Caco-2 (cell line): ENCODE measurements around the gene TFB2M. TPM values are rescaled to one million over a fixed set of nuclear protein-coding genes. Genes with fewer than 3 reads are reported as not detected.

ENCODE experiments used
- BruUV-seq: library from RNA; stranded (reverse); fragments of 400-500 nt; replicated peaks from 2 replicates; lab custom pipeline; 2021; lab: Mats Ljungman, UMichigan
- CTCF ChIA-PET: fragments of 300-600 bp; sonication (Branson Sonifier 250); formaldehyde crosslinking; loops from one replicate; lab custom pipeline; 2022; ENCODE audit warnings: antibody characterized with exemption; lab: Charles Lee
- POLR2A ChIA-PET: fragments of 300-600 bp; sonication (Branson Sonifier 250); formaldehyde crosslinking; loops from one replicate; lab custom pipeline; 2022; ENCODE audit warnings: antibody characterized with exemption; lab: Charles Lee
- DNase-seq, 2 experiments: peaks; one replicate each; pipeline versions ENCODE4 v3.0.0 to v3.0.0-alpha.2; 2020 to 2022
- H3K27me3 ChIP-seq: replicated peaks from 2 replicates; pipeline ENCODE4 v1.6.0; 2011; ENCODE audit warnings: low read length; ENCODE audit not compliant: control insufficient read depth, insufficient read depth
- H3K36me3 ChIP-seq: 2 replicates; pipeline ENCODE4 v1.5.1; 2011; ENCODE audit warnings: low read length; ENCODE audit not compliant: control insufficient read depth, insufficient read depth
- H3K4me1 ChIP-seq: fragments of 250-450 bp; sonication (Bioruptor Pico); 2 replicates; pipeline ENCODE4 v1.5.1; 2020; ENCODE audit warnings: mild to moderate bottlenecking
- H3K4me3 ChIP-seq: 2 replicates; pipeline ENCODE4 v1.5.1; 2011; ENCODE audit warnings: low read depth, mild to moderate bottlenecking, control low read depth, low read length
- H3K9me3 ChIP-seq: fragments of 250-450 bp; sonication (Bioruptor Pico); 2 replicates; pipeline ENCODE4 v1.5.1; 2020; ENCODE audit warnings: mild to moderate bottlenecking, moderate library complexity
- H3K27ac Mint-ChIP-seq: one replicate; pipeline ENCODE4 v1.8.0; 2022; ENCODE audit warnings: mixed read lengths; ENCODE audit not compliant: unreplicated experiment
- H3K27me3 Mint-ChIP-seq: one replicate; pipeline ENCODE4 v1.8.0; 2022; ENCODE audit warnings: mixed read lengths; ENCODE audit not compliant: insufficient read depth, unreplicated experiment
- H3K36me3 Mint-ChIP-seq: one replicate; pipeline ENCODE4 v1.8.0; 2022; ENCODE audit warnings: mild to moderate bottlenecking, mixed read lengths; ENCODE audit not compliant: insufficient read depth, unreplicated experiment
- H3K4me1 Mint-ChIP-seq: one replicate; pipeline ENCODE4 v1.8.0; 2022; ENCODE audit warnings: low read depth, mixed read lengths; ENCODE audit not compliant: unreplicated experiment
- H3K4me3 Mint-ChIP-seq: one replicate; pipeline ENCODE4 v1.8.0; 2022; ENCODE audit warnings: mild to moderate bottlenecking, moderate library complexity, mixed read lengths; ENCODE audit not compliant: unreplicated experiment
- H3K9me3 Mint-ChIP-seq: one replicate; pipeline ENCODE4 v1.8.0; 2022; ENCODE audit warnings: mixed read lengths; ENCODE audit not compliant: unreplicated experiment
- intact Hi-C: fragments of 100-400 bp; cut with micrococcal nuclease; formaldehyde crosslinking; loops from one replicate; pipeline ENCODE4 v1.10.0; 2022; ENCODE audit not compliant: unreplicated experiment
- total RNA-seq: library from RNA; stranded (reverse); gene quantifications from 2 replicates; pipeline ENCODE4 v1.2.3, GENCODE V29; 2022
- TF ChIP-seq, protein P1 (sequence below), 2 experiments: fragments of 200-600 bp in 1 of 2; IDR thresholded peaks; 1 replicate in 1 of 2; 2 replicates in 1 of 2; pipeline versions ENCODE4 v1.5.1 to v1.8.0; 2011 to 2022; ENCODE audit warnings: antibody characterized with exemption in 1 of 2, control low read depth in 1 of 2, inconsistent platforms in 1 of 2, low read depth in 1 of 2, low read length in 1 of 2, mild to moderate bottlenecking in 1 of 2, moderate library complexity in 1 of 2; ENCODE audit not compliant: insufficient read depth in 1 of 2, severe bottlenecking in 1 of 2, unreplicated experiment in 1 of 2

TFB2M gene
- total RNA-seq, 1 experiment from 2014 or later: 23.9 TPM

DNA sequence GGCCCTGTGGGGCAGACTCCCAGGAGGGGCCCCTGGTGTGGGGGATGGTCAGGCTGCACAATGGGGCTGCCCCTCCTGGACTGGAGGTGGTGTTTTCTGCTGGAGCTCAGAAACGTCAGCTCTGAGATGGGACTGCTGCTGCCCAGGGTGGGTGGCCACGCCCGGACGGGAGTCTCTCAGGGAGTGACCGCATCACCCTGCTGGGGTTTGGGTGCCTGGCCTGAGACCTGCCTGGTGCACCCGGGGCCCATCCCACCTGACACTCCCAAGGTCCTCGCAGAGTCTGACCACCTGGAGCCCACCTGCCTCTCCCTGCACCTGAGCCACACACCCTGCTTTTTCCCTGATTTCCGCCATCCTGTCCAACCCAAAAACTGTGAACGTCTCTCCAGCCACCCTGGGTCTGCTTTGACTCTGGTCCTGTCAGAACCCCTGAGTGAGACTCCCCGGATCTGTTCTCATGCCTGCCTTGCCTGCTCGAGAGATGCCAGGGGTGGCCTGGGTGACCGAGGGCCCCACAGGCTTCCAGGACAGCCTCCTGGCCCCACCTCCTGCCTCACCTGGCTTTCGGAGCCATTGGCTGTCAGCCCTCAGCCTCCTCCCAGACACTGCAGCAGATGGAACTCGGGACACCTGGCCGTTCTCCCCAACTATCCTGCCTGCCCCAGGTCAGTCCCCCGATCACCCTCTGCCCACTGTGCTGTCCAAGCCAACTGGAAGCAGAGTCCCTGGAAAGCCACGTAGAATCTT, 47.4 kb downstream of the TFB2M start:
- no TSS peak for BruUV-seq
- Histone ChIP-seq H3K27me3 (no peaks in the 10 kb centered on the region), H3K4me3 (no peak overlapping the region), H3K4me1 (no peaks in the 10 kb centered on the region), H3K36me3 (no peaks in the 10 kb centered on the region), H3K9me3 (peaks cover 24% of the 10 kb centered on the region)
- Mint-ChIP-seq H3K27me3 (no peaks in the 10 kb centered on the region), H3K27ac (no peak overlapping the region), H3K9me3 (no peaks in the 10 kb centered on the region), H3K4me1 (no peaks in the 10 kb centered on the region), H3K36me3 (no peaks in the 10 kb centered on the region), H3K4me3 (no peak overlapping the region)
- TF ChIP-seq, protein P1, sequence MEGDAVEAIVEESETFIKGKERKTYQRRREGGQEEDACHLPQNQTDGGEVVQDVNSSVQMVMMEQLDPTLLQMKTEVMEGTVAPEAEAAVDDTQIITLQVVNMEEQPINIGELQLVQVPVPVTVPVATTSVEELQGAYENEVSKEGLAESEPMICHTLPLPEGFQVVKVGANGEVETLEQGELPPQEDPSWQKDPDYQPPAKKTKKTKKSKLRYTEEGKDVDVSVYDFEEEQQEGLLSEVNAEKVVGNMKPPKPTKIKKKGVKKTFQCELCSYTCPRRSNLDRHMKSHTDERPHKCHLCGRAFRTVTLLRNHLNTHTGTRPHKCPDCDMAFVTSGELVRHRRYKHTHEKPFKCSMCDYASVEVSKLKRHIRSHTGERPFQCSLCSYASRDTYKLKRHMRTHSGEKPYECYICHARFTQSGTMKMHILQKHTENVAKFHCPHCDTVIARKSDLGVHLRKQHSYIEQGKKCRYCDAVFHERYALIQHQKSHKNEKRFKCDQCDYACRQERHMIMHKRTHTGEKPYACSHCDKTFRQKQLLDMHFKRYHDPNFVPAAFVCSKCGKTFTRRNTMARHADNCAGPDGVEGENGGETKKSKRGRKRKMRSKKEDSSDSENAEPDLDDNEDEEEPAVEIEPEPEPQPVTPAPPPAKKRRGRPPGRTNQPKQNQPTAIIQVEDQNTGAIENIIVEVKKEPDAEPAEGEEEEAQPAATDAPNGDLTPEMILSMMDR (IDR thresholded peaks at IDR 0.05; ENCODE audit: insufficient read depth in 1 of 2, low read depth in 1 of 2, low read length in 1 of 2, severe bottlenecking in 1 of 2, unreplicated experiment in 1 of 2): no peak
- intact Hi-C loops: no loop called here
- no peak for DNase-seq
- POLR2A ChIA-PET: no interaction called here
- CTCF ChIA-PET: no interaction called here

DNA sequence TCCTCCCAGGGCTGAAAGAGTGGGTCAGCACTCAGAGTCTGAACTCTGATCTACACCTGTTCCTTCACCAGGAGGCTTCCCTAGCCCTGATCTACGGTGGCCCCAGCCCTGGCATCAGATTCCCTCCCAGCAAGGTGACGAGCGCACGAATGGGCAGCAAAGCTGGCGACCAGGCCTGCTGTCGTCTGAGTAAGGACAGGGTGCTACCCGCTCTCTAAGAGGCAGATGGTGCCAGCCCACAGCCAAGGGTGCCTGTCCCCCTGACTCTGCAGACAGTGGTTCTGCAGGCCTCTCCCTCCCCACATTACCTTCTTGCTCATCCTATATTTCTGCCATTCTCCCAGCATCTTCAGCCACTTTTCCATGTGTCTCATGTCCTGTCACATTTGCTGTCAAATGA, 48.7 kb downstream of the TFB2M start:
- BruUV-seq: no TSS peak

DNA sequence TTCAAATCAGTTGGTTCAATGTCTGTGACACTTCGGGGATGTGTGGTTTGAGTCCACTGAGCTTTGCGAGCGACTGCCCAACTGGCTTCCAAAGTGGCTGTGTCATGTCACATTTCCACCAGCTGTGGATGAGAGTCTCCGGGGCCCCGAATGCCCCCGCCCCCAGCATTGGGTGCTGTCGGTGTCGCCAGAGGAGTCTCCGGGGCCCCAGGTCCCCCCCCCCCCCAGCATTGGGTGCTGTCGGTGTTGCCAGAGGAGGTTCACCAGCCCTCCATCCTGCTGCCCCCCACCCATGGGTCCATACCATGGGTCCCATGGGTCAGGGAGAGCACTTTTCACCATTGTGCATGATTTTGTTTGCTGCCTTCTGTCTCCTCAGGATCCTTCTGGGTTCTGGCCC, 49.9 kb downstream of the TFB2M start:
- no peak for DNase-seq
- TF ChIP-seq, protein P1 (IDR thresholded peaks at IDR 0.05; ENCODE audit: insufficient read depth in 1 of 2, low read depth in 1 of 2, low read length in 1 of 2, severe bottlenecking in 1 of 2, unreplicated experiment in 1 of 2): no peak
- Mint-ChIP-seq H3K4me1 (no peaks in the 10 kb centered on the region), H3K27ac (no peak overlapping the region), H3K4me3 (no peak overlapping the region), H3K27me3 (no peaks in the 10 kb centered on the region), H3K36me3 (no peaks in the 10 kb centered on the region), H3K9me3 (no peaks in the 10 kb centered on the region)
- ChIA-PET POLR2A (no interaction called here), CTCF (no interaction called here)
- no peaks in the 10 kb centered on the region for H3K27me3 ChIP-seq
- H3K4me1 ChIP-seq: no peaks in the 10 kb centered on the region
- BruUV-seq: no TSS peak
- H3K9me3 ChIP-seq: peaks cover 18% of the 10 kb centered on the region
- no peaks in the 10 kb centered on the region for H3K36me3 ChIP-seq
- intact Hi-C loops: no loop called here
- no peak overlapping the region for H3K4me3 ChIP-seq

More for the DNA sequence above, 48.7 kb downstream of the TFB2M start:
- Mint-ChIP-seq H3K4me1 (no peaks in the 10 kb centered on the region), H3K36me3 (no peaks in the 10 kb centered on the region), H3K27ac (no peak overlapping the region), H3K4me3 (no peak overlapping the region), H3K27me3 (no peaks in the 10 kb centered on the region), H3K9me3 (no peaks in the 10 kb centered on the region)
- H3K4me3 ChIP-seq: no peak overlapping the region
- TF ChIP-seq, protein P1 (IDR thresholded peaks at IDR 0.05; ENCODE audit: insufficient read depth in 1 of 2, low read depth in 1 of 2, low read length in 1 of 2, severe bottlenecking in 1 of 2, unreplicated experiment in 1 of 2): no peak
- no peaks in the 10 kb centered on the region for H3K36me3 ChIP-seq
- POLR2A ChIA-PET: no interaction called here
- no peaks in the 10 kb centered on the region for H3K27me3 ChIP-seq
- intact Hi-C loops: no loop called here
- H3K9me3 ChIP-seq: peaks cover 22% of the 10 kb centered on the region
- no peaks in the 10 kb centered on the region for H3K4me1 ChIP-seq
- CTCF ChIA-PET: no interaction called here
- no peak for DNase-seq
